Stimulated activated CD4-positive, alpha-beta T cell treated with anti-CD3 and anti-CD28 coated beads, Interleukin-2, amount 100 ng/mL, for 48 hours (primary cell): Measurements from ENCODE around the gene PPM1J.
"Not testable (repeated sequence)": the region's sequence is repeated elsewhere in the genome, so short reads cannot be mapped to it uniquely, and the experiment has no call there.

Source experiments
- DNase-seq, 2 donors: peaks; one replicate each; pipeline ENCODE4 v3.0.0-alpha.2; 2020

The PPM1J gene, protein sequence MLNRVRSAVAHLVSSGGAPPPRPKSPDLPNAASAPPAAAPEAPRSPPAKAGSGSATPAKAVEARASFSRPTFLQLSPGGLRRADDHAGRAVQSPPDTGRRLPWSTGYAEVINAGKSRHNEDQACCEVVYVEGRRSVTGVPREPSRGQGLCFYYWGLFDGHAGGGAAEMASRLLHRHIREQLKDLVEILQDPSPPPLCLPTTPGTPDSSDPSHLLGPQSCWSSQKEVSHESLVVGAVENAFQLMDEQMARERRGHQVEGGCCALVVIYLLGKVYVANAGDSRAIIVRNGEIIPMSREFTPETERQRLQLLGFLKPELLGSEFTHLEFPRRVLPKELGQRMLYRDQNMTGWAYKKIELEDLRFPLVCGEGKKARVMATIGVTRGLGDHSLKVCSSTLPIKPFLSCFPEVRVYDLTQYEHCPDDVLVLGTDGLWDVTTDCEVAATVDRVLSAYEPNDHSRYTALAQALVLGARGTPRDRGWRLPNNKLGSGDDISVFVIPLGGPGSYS

GRCh38 chr1:112715264-112716053 is at the start of gene PPM1J:
PPM1J (minus strand) TSS chr1:112715332; CDS start chr1:112715301, 31 bp downstream.
- DNase-seq: peak; percentile 95

- DNase-seq: no peak
These were observed 47.7 kb upstream of the PPM1J start for GRCh38 chr1:112762541-112763500.

GRCh38 chr1:112761714-112762480 is 46.8 kb upstream of the PPM1J start:
- DNase-seq: no peak

DNA sequence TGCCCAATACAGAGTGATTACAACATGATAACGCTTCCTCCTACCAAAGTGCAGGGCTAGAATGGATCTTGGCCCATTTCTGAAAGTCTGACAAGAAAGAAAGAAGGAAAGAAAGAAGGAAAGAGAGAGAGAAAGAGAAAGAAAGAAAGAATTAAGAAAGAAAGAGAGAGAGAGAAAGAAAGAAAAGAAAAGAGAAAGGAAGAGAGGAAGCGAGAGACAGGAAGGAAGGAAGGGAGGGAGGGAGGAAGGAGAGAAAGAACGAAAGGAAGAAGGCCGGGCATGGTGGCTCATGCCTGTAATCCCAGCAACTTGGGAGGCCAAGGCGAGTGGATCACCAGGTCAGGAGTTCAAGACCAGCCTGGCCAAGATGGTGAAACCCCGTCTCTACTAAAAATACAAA is 44.1 kb upstream of the PPM1J start:
- no peak for DNase-seq

DNA sequence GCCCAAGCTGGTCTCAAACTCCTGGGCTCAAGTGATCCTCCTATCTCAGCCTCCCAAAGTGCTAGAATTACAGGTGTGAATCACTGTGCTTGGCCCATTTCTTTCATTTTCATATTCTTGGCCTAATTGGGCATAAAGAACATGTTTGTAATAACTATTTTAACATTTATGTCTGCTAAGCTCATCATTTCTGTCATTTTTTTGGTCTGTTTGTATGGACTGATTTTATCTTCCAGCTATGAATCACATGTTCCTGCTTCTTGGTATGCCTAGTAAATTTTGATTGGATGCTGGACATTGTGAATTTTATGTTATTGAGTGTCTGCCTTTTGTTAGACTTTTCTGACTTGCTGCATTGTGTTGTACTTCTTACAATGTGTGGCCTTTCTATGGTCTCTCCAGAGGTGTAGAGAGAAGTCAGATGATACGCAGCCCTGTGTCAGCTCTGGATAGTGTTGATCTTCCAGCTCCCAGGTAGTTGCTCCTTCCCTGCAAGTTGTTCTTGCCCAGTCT is 39.0 kb upstream of the PPM1J start:
- no peak for DNase-seq

DNA sequence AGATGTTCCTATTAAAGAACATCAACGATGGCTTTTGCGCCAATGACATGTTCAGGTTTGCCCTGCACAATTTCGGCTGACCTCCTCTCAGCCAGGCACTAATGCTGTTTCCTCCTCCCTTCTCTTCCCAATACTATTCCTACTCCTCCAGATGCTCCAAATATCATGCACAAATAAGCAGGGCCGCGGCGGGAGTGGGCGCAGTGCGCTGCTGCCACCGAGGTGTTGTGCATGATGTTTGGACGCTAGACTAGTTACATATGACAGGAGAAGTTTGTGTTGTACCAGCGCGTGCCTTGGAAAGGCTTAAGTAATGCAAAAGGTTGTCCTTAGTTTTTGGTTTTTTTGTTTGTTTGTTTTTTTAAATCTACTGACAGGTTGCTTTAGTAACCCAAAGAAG is 33.3 kb upstream of the PPM1J start:
- no peak for DNase-seq

DNA sequence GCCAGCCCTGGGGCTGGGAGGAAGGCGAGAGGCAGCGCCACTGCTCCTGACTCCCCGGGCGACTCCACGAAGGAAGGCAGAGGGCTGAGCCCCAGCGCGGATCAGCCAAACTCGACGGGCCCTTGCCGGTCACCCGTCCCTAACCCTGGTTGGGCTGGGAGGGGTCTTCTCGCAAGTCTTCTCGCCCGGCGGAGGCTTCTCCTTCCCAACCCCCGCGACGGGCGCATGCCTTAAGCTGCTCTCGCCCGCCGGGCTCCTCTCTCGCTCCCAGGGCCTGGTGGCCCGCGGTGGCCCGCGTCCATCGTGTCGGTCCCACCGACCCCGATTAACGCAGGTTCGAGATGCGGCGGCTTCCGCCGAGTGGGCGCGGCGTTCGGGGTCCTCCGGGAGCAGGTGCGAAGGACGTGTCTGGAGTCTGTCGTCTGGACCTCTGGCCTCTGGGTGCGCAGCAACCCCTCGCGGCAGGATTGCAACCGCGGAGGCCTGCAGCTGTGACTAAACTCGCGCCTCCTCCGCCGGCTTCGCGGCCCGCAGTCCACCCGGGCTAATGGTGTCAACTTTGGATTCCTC is 29.0 kb upstream of the PPM1J start:
- no peak for DNase-seq

DNA sequence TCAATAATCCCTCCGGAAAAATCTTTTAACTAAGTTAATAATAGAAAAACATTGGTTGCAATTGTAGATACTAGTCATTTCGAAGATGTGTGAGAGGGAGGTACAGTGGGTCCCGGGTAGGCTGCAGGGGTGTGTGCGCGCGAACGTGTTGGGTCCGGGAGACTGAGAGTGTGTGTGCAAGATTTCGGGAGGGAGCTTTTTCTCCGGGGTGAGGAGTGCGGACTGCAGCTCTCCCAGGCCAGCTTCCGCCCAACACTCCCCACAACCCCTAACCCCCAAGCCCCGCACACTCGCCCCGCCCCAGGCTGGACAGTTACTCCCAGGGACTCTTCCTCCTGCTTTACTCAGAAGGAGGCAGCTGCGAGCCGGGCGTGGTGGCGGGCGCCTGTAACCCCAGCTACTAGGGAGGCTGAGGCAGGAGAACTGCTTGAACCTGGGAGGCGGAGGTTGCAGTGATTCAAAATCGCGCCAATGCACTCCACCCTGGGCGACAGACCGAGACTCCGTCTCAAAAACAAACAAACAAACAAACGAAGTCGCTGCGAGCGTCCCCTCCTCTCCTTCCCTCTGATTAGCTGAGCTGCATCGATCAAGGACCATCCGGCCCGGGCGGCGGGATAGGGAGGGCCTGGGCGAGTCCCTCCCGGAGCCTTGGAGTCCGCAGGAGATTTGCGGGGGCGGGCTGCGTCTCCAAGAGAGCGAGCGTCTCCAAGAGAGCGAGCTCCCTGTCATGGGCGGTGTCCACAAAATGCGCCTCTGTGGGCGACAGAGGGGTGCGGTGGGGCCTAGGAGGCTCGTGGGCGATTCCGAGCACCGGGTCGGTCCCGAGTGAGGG is 28.3 kb upstream of the PPM1J start:
- no peak for DNase-seq

DNA sequence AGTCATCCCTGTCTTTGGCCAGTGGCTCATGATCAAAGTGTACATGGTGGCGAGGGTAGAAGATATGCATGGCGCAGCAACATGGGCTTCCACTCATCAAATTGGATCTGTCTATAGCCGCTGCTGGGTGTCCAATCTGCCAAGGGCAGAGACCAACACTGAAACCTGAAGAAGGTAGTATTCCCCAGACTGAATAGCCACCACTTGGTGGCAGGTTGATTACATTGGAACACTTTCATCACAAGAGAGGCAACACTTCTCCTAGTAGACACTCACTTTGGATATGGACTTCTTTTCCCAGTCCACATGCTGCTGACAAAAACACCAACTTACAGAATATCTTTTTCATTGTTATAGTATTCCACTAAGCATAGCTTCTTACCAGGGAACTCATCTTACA is 22.4 kb upstream of the PPM1J start:
- DNase-seq: no peak

- DNase-seq: no peak
These were observed 20.6 kb upstream of the PPM1J start for GRCh38 chr1:112735752-112736151.

DNA sequence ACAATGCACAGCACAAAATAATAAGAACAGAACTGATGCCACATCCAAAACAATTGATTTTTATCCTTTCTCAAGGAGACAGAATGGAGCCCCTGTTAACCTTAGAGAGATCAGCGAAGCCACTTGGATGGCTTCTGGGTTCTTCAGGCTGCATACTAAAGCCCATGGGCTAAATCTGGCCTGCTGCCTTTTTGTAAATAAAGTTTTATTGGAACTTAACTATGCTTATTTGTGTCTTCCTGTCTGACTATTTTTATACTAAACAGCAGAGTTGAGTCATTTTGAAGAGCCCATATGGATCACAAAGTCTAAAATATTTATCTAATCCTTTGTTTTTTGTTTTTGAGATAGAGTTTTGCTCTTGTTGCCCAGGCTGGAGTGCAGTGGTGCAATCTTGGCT is 16.3 kb upstream of the PPM1J start:
- DNase-seq: no peak

DNA sequence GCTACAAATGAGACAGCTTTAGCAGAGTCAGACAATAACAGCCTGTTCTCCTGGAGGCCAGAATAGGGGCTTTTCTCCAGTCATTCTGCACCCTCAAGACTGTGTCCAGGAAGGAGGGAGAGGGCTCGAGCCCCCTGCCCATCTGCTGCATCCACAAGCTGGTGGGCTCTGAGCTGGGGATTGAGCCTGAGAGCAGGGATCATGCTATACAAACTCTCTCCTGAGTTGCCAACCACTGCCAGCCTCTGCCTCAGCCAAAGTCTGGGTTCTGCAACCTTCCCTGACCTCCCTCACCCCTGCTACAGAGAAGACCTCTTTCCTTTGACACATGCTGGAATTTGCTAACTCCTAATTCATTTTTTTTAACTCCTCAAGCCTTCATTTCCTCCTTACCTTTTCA is 14.8 kb upstream of the PPM1J start:
- DNase-seq: no peak

DNA sequence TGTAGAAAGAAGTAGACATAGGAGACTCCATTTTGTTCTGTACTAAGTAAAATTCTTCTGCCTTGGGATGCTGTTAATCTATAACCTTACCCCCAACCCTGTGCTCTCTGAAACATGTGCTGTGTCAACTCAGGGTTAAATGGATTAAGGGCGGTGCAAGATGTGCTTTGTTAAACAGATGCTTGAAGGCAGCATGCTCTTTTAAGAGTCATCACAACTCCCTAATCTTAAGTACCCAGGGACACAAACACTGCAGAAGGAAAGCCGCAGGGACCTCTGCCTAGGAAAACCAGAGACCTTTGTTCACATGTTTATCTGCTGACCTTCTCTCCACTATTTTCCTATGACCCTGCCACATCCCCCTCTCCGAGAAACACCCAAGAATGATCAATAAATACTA is 13.9 kb upstream of the PPM1J start:
- DNase-seq: not testable (repeated sequence)

DNA sequence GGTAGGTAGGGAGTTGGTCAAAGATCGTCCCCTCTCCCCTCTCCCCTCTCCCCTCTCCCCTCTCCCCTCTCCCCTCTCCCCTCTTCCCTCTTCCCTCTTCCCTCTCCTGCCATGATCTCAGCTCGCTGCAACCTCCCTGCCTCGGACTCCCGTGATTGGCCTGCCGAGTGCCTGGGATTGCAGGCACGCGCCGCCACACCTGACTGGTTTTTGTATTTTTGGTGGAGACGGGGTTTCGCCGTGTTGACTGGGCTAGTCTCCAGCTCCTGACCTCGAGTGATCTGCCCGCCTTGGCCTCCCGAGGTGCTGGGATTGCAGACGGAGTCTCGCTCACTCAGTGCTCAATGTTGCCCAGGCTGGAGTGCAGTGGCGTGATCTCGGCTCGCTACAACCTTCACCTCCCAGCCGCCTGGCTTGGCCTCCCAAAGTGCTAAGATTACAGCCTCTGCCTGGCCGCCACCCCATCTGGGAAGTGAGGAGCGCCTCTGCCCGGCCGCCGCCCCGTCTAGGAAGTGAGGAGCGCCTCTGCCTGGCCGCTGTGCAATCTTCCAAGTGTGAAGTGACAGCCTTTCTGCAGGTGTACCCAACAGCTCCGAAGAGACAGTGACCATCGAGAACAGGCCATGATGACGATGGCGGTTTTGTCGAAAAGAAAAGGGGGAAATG is 13.3 kb upstream of the PPM1J start:
- DNase-seq: not testable (repeated sequence)

- DNase-seq: no peak
These were observed 12.6 kb upstream of the PPM1J start for GRCh38 chr1:112727716-112728115.

DNA sequence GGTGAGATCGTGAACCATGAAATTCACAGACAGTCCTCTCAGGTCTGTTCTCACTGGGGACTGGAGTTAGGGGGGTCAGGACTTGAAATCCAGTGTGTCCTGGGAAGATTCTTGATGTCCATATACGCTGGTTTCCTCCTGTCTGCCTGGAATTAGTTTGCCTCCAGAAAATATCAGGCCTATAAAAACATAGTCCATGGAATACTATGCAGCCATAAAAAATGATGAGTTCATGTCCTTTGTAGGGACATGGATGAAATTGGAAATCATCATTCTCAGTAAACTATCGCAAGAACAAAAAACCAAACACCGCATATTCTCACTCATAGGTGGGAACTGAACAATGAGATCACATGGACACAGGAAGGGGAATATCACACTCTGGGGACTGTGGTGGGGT is 9.1 kb upstream of the PPM1J start:
- DNase-seq: not testable (repeated sequence)

DNA sequence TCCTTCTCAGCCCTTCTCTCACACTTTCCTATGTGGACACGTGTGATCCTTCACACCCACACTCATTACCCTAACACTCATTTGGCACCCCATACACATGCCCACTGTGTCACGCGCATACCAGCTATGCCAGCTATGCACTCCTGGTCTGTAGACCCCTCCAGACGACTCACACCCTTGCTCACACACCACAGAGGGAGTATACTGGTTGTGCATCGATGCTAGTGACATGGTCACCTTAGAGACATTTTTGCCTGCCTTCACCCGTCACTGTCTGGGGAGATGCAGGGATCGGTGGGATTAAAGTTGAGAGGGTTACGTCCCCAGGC is 8.3 kb upstream of the PPM1J start:
- DNase-seq: no peak

DNA sequence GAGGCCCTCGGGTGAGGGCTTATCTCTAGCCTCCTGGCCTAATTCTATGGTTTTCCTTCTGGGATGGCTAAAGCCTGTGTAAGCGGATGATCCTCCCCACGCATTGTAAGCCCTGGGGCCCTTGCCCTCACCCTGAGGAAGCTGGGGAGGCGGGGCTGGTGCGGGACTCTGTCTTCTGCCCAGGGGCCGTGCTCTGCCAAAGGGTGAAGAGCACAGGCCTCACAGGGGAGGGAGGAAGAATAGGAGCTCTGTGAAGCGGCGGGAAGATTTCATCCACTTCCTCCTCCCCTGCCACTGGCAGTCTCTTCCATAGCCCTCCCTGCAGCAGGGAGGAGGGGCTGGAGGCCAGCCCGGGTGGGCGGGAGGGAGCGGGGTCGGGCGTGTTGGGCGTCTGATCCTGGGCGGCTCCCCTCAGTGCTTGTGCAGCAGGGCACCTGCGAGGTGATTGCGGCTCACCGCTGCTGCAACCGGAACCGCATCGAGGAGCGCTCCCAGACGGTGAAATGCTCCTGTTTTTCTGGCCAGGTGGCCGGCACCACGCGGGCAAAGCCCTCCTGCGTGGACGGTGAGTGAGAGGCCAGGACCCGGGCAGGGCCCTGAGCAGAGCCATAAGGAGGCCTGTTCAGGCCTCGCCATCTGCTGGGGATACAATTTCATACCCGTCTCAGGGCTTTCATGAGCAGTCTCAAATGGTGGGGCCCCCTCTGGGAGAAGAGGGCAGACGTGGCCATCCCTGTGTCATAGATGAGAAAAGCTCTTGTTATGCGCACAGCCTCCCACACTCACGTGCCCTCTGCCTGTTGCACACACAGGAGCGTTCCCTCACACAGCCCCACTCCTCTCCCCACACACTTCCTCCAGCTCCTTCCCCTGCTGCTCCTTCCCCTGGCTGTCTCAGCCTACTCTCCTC is 7.7 kb upstream of the PPM1J start:
- no peak for DNase-seq

DNA sequence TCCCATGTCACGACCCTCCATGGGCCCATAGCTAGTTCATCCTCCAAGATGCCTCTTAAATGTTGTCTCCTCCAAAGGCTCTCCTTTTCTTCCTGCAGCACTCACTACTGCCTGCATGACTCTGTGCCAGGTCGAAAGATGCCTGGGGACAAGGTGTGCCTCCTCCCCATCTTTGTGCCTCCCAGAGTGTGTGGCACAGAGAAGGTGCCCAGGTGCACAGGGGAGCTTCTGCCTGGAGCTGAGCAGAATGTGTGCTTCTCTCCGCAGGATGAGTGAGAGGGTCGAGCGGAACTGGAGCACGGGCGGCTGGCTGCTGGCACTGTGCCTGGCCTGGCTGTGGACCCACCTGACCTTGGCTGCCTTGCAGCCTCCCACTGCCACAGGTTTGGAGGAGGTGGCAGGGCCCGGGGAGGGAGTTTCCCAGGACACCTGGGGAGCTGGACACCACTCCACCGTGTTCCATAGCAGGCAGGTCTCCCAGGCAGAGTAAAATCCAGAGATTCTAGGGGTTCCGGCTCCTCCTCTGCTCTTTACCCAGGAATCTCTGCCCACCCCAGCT is 6.9 kb upstream of the PPM1J start:
- DNase-seq: no peak
